GM12878 (cell line): Measurements from ENCODE around the gene NEAT1. TPM values are rescaled to one million over a fixed set of nuclear protein-coding genes. Genes with fewer than 3 reads are reported as not detected.

Experiments
- CHD2 ChIP-seq: IDR thresholded peaks from 2 replicates; pipeline ENCODE4 v1.6.1; 2011; ENCODE audit warnings: low read depth, low read length, improper control_type of control experiment, borderline replicate concordance
- EZH2 ChIP-seq: IDR thresholded peaks from 2 replicates; pipeline ENCODE4 v1.6.1; 2012; ENCODE audit warnings: low read depth, mild to moderate bottlenecking, control low read depth, inconsistent platforms, low read length, borderline replicate concordance; ENCODE audit not compliant: control insufficient read depth
- HDAC6 ChIP-seq: fragments of 200-600 bp; sonication (generic); IDR thresholded peaks from one replicate; pipeline ENCODE4 v1.8.0; 2017; ENCODE audit warnings: antibody characterized with exemption; ENCODE audit not compliant: unreplicated experiment
- KLF5 ChIP-seq: fragments of 450-650 bp; IDR thresholded peaks from 2 replicates; pipeline ENCODE4 v1.6.1; 2014; ENCODE audit warnings: mild to moderate bottlenecking; ENCODE audit not compliant: partially characterized antibody
- NRF1 ChIP-seq: conservative IDR thresholded peaks from 2 replicates; pipeline ENCODE4 v1.6.1; 2011; ENCODE audit warnings: mild to moderate bottlenecking, low read depth, low read length, improper control_type of control experiment
- POLR2A ChIP-seq: IDR thresholded peaks from 2 replicates; pipeline ENCODE4 v1.6.1; 2011; ENCODE audit warnings: low read depth, mild to moderate bottlenecking, low read length
- POU2F2 ChIP-seq: IDR thresholded peaks from 3 replicates; pipeline ENCODE4 v1.6.1; 2011; ENCODE audit warnings: low read depth, mild to moderate bottlenecking, low read length, borderline replicate concordance
- RBBP5 ChIP-seq: fragments of 200-600 bp; sonication (generic); conservative IDR thresholded peaks from 2 replicates; pipeline ENCODE4 v1.6.1; 2016
- SMAD1 ChIP-seq: fragments of 450-650 bp; IDR thresholded peaks from 2 replicates; pipeline ENCODE4 v1.6.1; 2018; ENCODE audit warnings: mild to moderate bottlenecking, low read depth; ENCODE audit not compliant: partially characterized antibody
- TCF3 ChIP-seq: IDR thresholded peaks from 2 replicates; pipeline ENCODE4 v1.6.1; 2012; ENCODE audit warnings: low read depth, mild to moderate bottlenecking, low read length, borderline replicate concordance; ENCODE audit not compliant: insufficient read depth
- WRNIP1 ChIP-seq: IDR thresholded peaks from 2 replicates; pipeline ENCODE4 v1.6.1; 2011; ENCODE audit warnings: low read depth, low read length, improper control_type of control experiment, borderline replicate concordance
- ZNF622 ChIP-seq: fragments of 450-650 bp; IDR thresholded peaks from 2 replicates; pipeline ENCODE4 v1.6.1; 2017; ENCODE audit warnings: mild to moderate bottlenecking, inconsistent platforms
- polyA plus RNA-seq, 11 experiments: library from polyadenylated mRNA; depleted of rRNA in 4 of 11; unstranded in 6 of 11; stranded (reverse) in 5 of 11; fragments of >200 nt; fragmentation: Nextera tagmentation in 4 of 11; fragmentation: Illumina TruSeq in 1 of 11; extraction: Ambion mirVana in 4 of 11; extraction: Trizol in 1 of 11; gene quantifications; 1 replicate in 1 of 11; 2 replicates in 10 of 11; pipeline versions ENCODE4 v1.2.1 to v1.2.3, GENCODE V29; 2011 to 2016; ENCODE audit warnings: inconsistent platforms in 2 of 11, missing spikeins in 2 of 11, low read depth in 1 of 11
- total RNA-seq, 4 experiments: library from RNA; depleted of rRNA in 3 of 4; stranded (reverse); fragments of >200 nt in 3 of 4; fragmentation: Illumina TruSeq in 1 of 4; extraction: Trizol in 1 of 4; gene quantifications; 2 replicates each; pipeline versions ENCODE4 v1.2.1 to v1.2.3, GENCODE V29; 2013 to 2021
- TF ChIP-seq, protein P1 (sequence below): fragments of 150-350 bp; IDR thresholded peaks from 2 replicates; pipeline ENCODE4 v1.6.1; 2014; ENCODE audit warnings: mild to moderate bottlenecking, low read depth, low read length
- TF ChIP-seq, protein P2 (sequence below): fragments of 450-650 bp; formaldehyde crosslinking; IDR thresholded peaks from 2 replicates; pipeline ENCODE4 v1.5.0; 2022; ENCODE audit warnings: mild to moderate bottlenecking, missing genetic modification characterization
- TF ChIP-seq, protein P3 (sequence below): fragments of 450-650 bp; IDR thresholded peaks from 2 replicates; pipeline ENCODE4 v1.6.1; 2016; ENCODE audit warnings: mild to moderate bottlenecking
- TF ChIP-seq, protein P4 (sequence below): fragments of 450-650 bp; IDR thresholded peaks from 2 replicates; pipeline ENCODE4 v1.6.1; 2017; ENCODE audit warnings: antibody characterized with exemption, mild to moderate bottlenecking, moderate library complexity

NEAT1 gene
- total and polyA plus RNA-seq, 10 of the 15 experiments (the other 5 are each of a cell fraction or from before 2014, with no cell fraction given): 13.6 to 328 (median 69.4) TPM

DNA sequence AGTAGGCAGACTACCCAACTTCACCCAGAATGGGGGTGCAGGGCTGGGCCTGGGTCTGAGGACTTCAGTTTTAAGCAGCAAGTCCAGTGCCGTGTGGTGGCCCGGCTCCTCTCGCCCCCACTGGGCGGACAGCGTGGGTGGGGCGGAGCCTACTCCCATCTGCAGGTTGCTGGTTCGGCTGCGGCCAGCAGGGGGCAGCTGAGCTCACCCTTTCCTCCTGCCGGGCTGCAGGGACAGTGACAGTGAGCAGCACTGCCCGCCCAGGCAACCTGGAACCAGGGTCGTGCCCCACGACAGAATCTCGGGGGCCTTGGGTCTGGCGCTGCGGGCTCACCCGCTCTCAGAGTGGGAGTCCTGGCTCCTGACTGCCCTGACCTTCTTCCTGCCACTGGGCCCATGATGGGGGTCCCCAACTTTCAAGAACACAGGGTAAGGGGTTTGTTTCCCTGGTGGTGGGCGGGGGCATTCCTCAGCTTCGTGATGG, 6.2 kb upstream of the NEAT1 start (continued):
- TF ChIP-seq TCF3 (no peak), NRF1 (no peak), POLR2A (peak; percentile 76), HDAC6 (no peak), POU2F2 (no peak; the same call in 2 of the 3 replicates), KLF5 (peak; percentile 22), EZH2 (no peak), RBBP5 (no peak), CHD2 (peak; percentile 72), SMAD1 (no peak), ZNF622 (no peak), WRNIP1 (no peak)
- TF ChIP-seq, protein P1, sequence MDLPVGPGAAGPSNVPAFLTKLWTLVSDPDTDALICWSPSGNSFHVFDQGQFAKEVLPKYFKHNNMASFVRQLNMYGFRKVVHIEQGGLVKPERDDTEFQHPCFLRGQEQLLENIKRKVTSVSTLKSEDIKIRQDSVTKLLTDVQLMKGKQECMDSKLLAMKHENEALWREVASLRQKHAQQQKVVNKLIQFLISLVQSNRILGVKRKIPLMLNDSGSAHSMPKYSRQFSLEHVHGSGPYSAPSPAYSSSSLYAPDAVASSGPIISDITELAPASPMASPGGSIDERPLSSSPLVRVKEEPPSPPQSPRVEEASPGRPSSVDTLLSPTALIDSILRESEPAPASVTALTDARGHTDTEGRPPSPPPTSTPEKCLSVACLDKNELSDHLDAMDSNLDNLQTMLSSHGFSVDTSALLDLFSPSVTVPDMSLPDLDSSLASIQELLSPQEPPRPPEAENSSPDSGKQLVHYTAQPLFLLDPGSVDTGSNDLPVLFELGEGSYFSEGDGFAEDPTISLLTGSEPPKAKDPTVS: no peak
- TF ChIP-seq, protein P2, sequence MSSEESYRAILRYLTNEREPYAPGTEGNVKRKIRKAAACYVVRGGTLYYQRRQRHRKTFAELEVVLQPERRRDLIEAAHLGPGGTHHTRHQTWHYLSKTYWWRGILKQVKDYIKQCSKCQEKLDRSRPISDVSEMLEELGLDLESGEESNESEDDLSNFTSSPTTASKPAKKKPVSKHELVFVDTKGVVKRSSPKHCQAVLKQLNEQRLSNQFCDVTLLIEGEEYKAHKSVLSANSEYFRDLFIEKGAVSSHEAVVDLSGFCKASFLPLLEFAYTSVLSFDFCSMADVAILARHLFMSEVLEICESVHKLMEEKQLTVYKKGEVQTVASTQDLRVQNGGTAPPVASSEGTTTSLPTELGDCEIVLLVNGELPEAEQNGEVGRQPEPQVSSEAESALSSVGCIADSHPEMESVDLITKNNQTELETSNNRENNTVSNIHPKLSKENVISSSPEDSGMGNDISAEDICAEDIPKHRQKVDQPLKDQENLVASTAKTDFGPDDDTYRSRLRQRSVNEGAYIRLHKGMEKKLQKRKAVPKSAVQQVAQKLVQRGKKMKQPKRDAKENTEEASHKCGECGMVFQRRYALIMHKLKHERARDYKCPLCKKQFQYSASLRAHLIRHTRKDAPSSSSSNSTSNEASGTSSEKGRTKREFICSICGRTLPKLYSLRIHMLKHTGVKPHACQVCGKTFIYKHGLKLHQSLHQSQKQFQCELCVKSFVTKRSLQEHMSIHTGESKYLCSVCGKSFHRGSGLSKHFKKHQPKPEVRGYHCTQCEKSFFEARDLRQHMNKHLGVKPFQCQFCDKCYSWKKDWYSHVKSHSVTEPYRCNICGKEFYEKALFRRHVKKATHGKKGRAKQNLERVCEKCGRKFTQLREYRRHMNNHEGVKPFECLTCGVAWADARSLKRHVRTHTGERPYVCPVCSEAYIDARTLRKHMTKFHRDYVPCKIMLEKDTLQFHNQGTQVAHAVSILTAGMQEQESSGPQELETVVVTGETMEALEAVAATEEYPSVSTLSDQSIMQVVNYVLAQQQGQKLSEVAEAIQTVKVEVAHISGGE (CRISPR knock-in tag): no peak
- TF ChIP-seq, protein P3, sequence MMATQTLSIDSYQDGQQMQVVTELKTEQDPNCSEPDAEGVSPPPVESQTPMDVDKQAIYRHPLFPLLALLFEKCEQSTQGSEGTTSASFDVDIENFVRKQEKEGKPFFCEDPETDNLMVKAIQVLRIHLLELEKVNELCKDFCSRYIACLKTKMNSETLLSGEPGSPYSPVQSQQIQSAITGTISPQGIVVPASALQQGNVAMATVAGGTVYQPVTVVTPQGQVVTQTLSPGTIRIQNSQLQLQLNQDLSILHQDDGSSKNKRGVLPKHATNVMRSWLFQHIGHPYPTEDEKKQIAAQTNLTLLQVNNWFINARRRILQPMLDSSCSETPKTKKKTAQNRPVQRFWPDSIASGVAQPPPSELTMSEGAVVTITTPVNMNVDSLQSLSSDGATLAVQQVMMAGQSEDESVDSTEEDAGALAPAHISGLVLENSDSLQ: 0 out of 2 replicates have a peak, but pooled peaks have one; percentile 13
- TF ChIP-seq, protein P4, sequence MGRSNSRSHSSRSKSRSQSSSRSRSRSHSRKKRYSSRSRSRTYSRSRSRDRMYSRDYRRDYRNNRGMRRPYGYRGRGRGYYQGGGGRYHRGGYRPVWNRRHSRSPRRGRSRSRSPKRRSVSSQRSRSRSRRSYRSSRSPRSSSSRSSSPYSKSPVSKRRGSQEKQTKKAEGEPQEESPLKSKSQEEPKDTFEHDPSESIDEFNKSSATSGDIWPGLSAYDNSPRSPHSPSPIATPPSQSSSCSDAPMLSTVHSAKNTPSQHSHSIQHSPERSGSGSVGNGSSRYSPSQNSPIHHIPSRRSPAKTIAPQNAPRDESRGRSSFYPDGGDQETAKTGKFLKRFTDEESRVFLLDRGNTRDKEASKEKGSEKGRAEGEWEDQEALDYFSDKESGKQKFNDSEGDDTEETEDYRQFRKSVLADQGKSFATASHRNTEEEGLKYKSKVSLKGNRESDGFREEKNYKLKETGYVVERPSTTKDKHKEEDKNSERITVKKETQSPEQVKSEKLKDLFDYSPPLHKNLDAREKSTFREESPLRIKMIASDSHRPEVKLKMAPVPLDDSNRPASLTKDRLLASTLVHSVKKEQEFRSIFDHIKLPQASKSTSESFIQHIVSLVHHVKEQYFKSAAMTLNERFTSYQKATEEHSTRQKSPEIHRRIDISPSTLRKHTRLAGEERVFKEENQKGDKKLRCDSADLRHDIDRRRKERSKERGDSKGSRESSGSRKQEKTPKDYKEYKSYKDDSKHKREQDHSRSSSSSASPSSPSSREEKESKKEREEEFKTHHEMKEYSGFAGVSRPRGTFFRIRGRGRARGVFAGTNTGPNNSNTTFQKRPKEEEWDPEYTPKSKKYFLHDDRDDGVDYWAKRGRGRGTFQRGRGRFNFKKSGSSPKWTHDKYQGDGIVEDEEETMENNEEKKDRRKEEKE: no peak
- TF ChIP-seq, all 136 proteins: peak for 41
